ENCODE data around the gene FTO. TPM values are rescaled to one million over a fixed set of nuclear protein-coding genes. Genes with fewer than 3 reads are reported as not detected.

FTO gene
- total RNA-seq, 1 donor from 2014 or later: 69.5 TPM

DNA sequence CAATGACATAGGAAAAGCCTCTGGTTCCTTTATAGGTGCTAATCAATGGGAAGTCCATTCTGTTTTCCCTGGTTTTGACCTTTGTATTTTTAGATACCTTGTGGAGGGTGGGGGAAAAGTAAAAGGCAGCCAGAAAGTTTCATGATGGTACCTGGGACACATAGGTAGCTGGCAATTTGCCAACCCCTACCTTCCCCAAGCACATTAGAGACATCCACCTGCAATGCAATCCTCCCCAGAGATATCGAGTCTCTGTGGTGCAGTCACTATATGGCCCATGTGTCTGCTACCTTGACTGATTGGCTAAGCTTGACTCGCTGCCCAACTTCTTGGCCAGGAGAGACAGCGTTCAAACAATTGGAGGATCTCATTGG is 496.2 kb downstream of the FTO start:
- intact Hi-C loops (cut with DNase I): no loop called here
- ATAC-seq (no peak), DNase-seq (ENCODE audit: missing footprints) (no peak)

DNA sequence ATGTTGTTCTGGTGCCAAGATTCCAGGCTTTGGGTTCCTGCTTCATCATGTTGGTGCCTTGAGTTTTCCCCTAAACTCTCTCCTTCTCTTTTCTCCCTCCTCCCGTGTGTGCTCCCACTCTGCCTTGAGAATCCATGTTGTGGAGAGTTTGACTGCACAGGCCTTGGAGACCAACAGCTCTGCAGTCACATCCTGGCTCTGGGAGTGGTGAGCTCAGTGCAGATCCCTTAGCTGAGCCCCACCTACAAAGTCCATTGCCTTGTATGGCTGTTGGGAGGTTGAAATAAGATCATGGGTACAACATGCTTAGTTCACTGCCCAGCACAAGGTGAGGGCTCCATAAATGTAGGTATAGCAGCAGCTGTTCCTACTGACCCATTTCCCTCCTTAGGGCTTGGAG is 496.8 kb downstream of the FTO start:
- DNase-seq (ENCODE audit: missing footprints) (no peak), ATAC-seq (no peak)
- intact Hi-C loops (cut with DNase I): no loop called here

- no peak for DNase-seq (ENCODE audit: missing footprints)
- intact Hi-C loops (cut with DNase I): no loop called here
- no peak for ATAC-seq
These were observed 497.2 kb downstream of the FTO start for GRCh38 chr16:54201200-54201599.

Other genes starting within 250 kb of the FTO start
- gene AKTIP, start 200.9 kb upstream of the FTO start, total RNA-seq: 89.7 TPM
- gene RPGRIP1L, start 297 bp upstream of the FTO start, total RNA-seq: 2.1 TPM

Data from Right ventricle myocardium inferior (tissue), 1 donor.